GM23338 (cell line): ENCODE results near the gene IFITM10. TPM values are rescaled to one million over a fixed set of nuclear protein-coding genes. Genes with fewer than 3 reads are reported as not detected.

ENCODE experiments used
- ATAC-seq: fragments of 200-7000 bp; cut with Tn5 transposase; 3 replicates; pipeline ENCODE4 v1.9.1; 2020
- DNase-seq: peaks from one replicate; pipeline ENCODE4 v3.0.0-alpha.2; 2015; ENCODE audit warnings: low spot score
- H2AFZ ChIP-seq: fragments of 200-600 bp; sonication (generic); 2 replicates; pipeline ENCODE4 v1.8.0; 2016; ENCODE audit warnings: antibody characterized with exemption, mild to moderate bottlenecking, moderate library complexity
- H3F3A ChIP-seq: fragments of 200-600 bp; sonication (generic); replicated peaks from 2 replicates; pipeline ENCODE4 v1.8.0; 2017; ENCODE audit warnings: antibody characterized with exemption, mixed run types, low read depth
- H3K27ac ChIP-seq: fragments of 200-600 bp; sonication (generic); 2 replicates; pipeline ENCODE4 v1.6.1; 2016; ENCODE audit warnings: low read depth
- H3K27me3 ChIP-seq: fragments of 200-600 bp; sonication (generic); 2 replicates; pipeline ENCODE4 v1.8.0; 2016; ENCODE audit warnings: mild to moderate bottlenecking, mixed run types, moderate library complexity; ENCODE audit not compliant: insufficient read depth
- H3K36me3 ChIP-seq: fragments of 200-600 bp; sonication (generic); 2 replicates; pipeline ENCODE4 v1.8.0; 2016; ENCODE audit warnings: mild to moderate bottlenecking; ENCODE audit not compliant: insufficient read depth
- H3K4me1 ChIP-seq: fragments of 200-600 bp; sonication (generic); 2 replicates; pipeline ENCODE4 v1.8.0; 2016; ENCODE audit warnings: mild to moderate bottlenecking, moderate library complexity; ENCODE audit not compliant: insufficient read depth
- H3K4me2 ChIP-seq: fragments of 200-600 bp; sonication (generic); 2 replicates; pipeline ENCODE4 v1.7.1; 2017; ENCODE audit warnings: mixed run types
- H3K4me3 ChIP-seq: fragments of 200-600 bp; sonication (generic); 2 replicates; pipeline ENCODE4 v1.6.1; 2016; ENCODE audit warnings: mixed run types
- H3K79me2 ChIP-seq: fragments of 200-600 bp; sonication (generic); replicated peaks from 2 replicates; pipeline ENCODE4 v1.8.0; 2017; ENCODE audit warnings: mild to moderate bottlenecking; ENCODE audit not compliant: insufficient read depth
- H3K9me2 ChIP-seq: fragments of 200-600 bp; sonication (generic); 2 replicates; pipeline ENCODE4 v1.8.0; 2017; ENCODE audit not compliant: insufficient read depth
- H4K20me1 ChIP-seq: fragments of 200-600 bp; sonication (generic); replicated peaks from 2 replicates; pipeline ENCODE4 v1.8.0; 2017; ENCODE audit warnings: mild to moderate bottlenecking; ENCODE audit not compliant: insufficient read depth
- H3K27ac Mint-ChIP-seq: 2 replicates; pipeline ENCODE4 v1.8.0; 2020; ENCODE audit warnings: inconsistent platforms, mild to moderate bottlenecking, moderate library complexity, mixed read lengths
- H3K27me3 Mint-ChIP-seq: 3 replicates; pipeline ENCODE4 v1.8.0; 2022; ENCODE audit warnings: low read depth, mild to moderate bottlenecking, moderate library complexity, mixed read lengths, inconsistent platforms; ENCODE audit not compliant: insufficient read depth, poor library complexity
- H3K36me3 Mint-ChIP-seq: 3 replicates; pipeline ENCODE4 v1.8.0; 2021; ENCODE audit warnings: low read depth, mild to moderate bottlenecking, inconsistent platforms, moderate library complexity, mixed read lengths
- H3K4me1 Mint-ChIP-seq: 3 replicates; pipeline ENCODE4 v1.8.0; 2020; ENCODE audit warnings: mild to moderate bottlenecking, inconsistent platforms, mixed read lengths
- H3K4me3 Mint-ChIP-seq: 3 replicates; pipeline ENCODE4 v1.8.0; 2021; ENCODE audit warnings: moderate library complexity, mild to moderate bottlenecking, inconsistent platforms, mixed read lengths
- H3K9me3 Mint-ChIP-seq: 3 replicates; pipeline ENCODE4 v1.8.0; 2020; ENCODE audit warnings: moderate library complexity, mild to moderate bottlenecking, inconsistent platforms, mixed read lengths
- CREB1 ChIP-seq: fragments of 250-450 bp; sonication (Bioruptor Pico); IDR thresholded peaks from 2 replicates; pipeline ENCODE4 v1.5.0; 2020; ENCODE audit warnings: low read depth, mild to moderate bottlenecking, moderate library complexity
- EZH2 ChIP-seq: fragments of 200-600 bp; sonication (generic); IDR thresholded peaks from one replicate; pipeline ENCODE4 v1.8.0; 2017; ENCODE audit warnings: antibody characterized with exemption, mild to moderate bottlenecking, low read depth; ENCODE audit not compliant: unreplicated experiment
- EZH2phosphoT487 ChIP-seq: fragments of 200-600 bp; sonication (generic); IDR thresholded peaks from one replicate; pipeline ENCODE4 v1.8.1; 2018; ENCODE audit warnings: antibody characterized with exemption; ENCODE audit not compliant: unreplicated experiment
- JUNB ChIP-seq: IDR thresholded peaks from one replicate; pipeline ENCODE4 v1.6.1; 2016; ENCODE audit warnings: antibody characterized with exemption; ENCODE audit not compliant: unreplicated experiment
- NANOG ChIP-seq: IDR thresholded peaks from 2 replicates; pipeline ENCODE4 v1.6.1; 2016; ENCODE audit warnings: antibody characterized with exemption, borderline replicate concordance
- POLR2AphosphoS5 ChIP-seq: IDR thresholded peaks from 2 replicates; pipeline ENCODE4 v1.6.1; 2016; ENCODE audit warnings: antibody characterized with exemption, low read depth
- STAT1 ChIP-seq: IDR thresholded peaks from one replicate; pipeline ENCODE4 v1.6.1; 2016; ENCODE audit warnings: antibody characterized with exemption; ENCODE audit not compliant: unreplicated experiment
- ZNF114 ChIP-seq: fragments of 250-450 bp; sonication (Bioruptor Pico); IDR thresholded peaks from 2 replicates; pipeline ENCODE4 v1.5.0; 2020; ENCODE audit warnings: mild to moderate bottlenecking, moderate library complexity
- ZNF331 ChIP-seq: fragments of 250-450 bp; sonication (Bioruptor Pico); IDR thresholded peaks from 2 replicates; pipeline ENCODE4 v1.5.0; 2020; ENCODE audit warnings: low read depth, mild to moderate bottlenecking, moderate library complexity
- polyA plus RNA-seq: library from polyadenylated mRNA; unstranded; fragments of >200 nt; fragmentation: Nextera tagmentation; extraction: Ambion mirVana; gene quantifications from 2 replicates; pipeline ENCODE4 v1.2.1, GENCODE V29; 2016
- total RNA-seq: library from RNA; depleted of rRNA; stranded (reverse); fragments of >200 nt; shearing (Covaris generic); gene quantifications from 2 replicates; pipeline ENCODE4 v1.2.3, GENCODE V29; 2014
- TF ChIP-seq, protein P1 (sequence below): fragments of 250-450 bp; sonication (Bioruptor Pico); IDR thresholded peaks from 2 replicates; pipeline ENCODE4 v1.5.0; 2020; ENCODE audit warnings: mild to moderate bottlenecking, moderate library complexity
- TF ChIP-seq, protein P2 (sequence below): IDR thresholded peaks from 2 replicates; pipeline ENCODE4 v1.6.1; 2016; ENCODE audit warnings: antibody characterized with exemption
- TF ChIP-seq, protein P3 (sequence below): IDR thresholded peaks from one replicate; pipeline ENCODE4 v1.6.1; 2018; ENCODE audit warnings: antibody characterized with exemption; ENCODE audit not compliant: unreplicated experiment
- TF ChIP-seq, protein P4 (sequence below), 2 experiments: fragments of 200-600 bp in 1 of 2; sonication (generic) in 1 of 2; conservative IDR thresholded peaks; 2 replicates each; pipeline versions ENCODE4 v1.5.1 to v1.6.1; 2016 to 2017; ENCODE audit warnings: antibody characterized with exemption in 2 of 2, low read depth in 2 of 2, mild to moderate bottlenecking in 2 of 2, moderate library complexity in 1 of 2

IFITM10 gene
- total and polyA plus RNA-seq, 2 experiments from 2014 or later = 0.06 TPM; not detected in 1

DNA sequence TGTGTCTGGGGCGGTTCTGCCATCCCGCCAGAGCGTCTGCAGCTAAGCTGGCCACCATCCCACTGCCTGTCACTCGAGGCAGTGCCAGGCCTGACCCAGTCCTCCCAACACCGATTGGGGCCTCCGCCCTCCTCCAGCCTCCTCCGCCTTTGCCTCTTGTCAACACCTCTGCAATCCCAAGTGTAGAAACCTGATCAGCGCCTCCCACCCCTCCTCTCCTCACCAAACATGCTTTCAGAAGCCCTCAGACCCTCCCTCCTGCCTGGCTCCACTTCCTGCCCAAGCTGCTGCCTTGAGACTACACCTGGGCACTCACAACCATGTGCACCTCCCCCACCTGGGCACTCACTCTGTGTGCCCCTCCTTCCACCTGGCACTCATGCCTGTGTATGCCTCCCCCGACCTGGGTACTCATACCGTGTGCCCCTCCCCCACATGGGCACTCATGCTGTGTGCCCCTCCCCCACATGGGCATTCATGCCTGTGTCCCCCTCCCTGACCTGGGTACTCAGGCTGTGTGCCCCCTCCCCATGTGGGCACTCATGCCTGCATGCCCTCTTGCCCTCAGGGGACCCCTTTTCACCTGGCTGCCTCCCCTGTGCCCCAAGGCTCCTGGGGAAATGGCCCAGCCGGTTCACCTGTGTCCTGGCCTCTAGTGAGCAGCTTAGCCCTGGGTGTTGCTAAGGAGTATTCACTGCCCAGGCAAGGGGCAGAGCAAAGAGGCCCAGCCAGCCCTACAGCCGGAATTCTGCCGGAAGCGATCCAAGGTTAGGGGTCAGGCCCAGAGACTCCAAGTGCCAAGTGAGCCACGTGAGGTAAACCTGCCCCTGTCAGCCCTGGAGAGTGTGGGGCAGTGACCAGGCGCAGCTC is 5.5 kb upstream of the IFITM10 start:
- Mint-ChIP-seq H3K36me3 (peaks cover 12% of the 10 kb centered on the region; the same call in 2 of the 3 replicates), H3K27ac (peak overlapping the region; percentile 34; the same call in 1 of the 2 replicates), H3K4me3 (no peak overlapping the region), H3K4me1 (peaks cover 5% of the 10 kb centered on the region; the same call in 2 of the 3 replicates), H3K9me3 (no peaks in the 10 kb centered on the region), H3K27me3 (peaks cover 5% of the 10 kb centered on the region)
- Histone ChIP-seq H3K36me3 (no peaks in the 10 kb centered on the region), H3K27me3 (no peaks in the 10 kb centered on the region), H3K79me2 (no peaks in the 10 kb centered on the region), H3K4me3 (no peak overlapping the region), H3K4me1 (no peaks in the 10 kb centered on the region), H2AFZ (no peak overlapping the region), H3K4me2 (no peak overlapping the region), H4K20me1 (no peaks in the 10 kb centered on the region), H3K9me2 (no peaks in the 10 kb centered on the region), H3F3A (no peaks in the 10 kb centered on the region), H3K27ac (no peak overlapping the region)
- TF ChIP-seq, protein P1, sequence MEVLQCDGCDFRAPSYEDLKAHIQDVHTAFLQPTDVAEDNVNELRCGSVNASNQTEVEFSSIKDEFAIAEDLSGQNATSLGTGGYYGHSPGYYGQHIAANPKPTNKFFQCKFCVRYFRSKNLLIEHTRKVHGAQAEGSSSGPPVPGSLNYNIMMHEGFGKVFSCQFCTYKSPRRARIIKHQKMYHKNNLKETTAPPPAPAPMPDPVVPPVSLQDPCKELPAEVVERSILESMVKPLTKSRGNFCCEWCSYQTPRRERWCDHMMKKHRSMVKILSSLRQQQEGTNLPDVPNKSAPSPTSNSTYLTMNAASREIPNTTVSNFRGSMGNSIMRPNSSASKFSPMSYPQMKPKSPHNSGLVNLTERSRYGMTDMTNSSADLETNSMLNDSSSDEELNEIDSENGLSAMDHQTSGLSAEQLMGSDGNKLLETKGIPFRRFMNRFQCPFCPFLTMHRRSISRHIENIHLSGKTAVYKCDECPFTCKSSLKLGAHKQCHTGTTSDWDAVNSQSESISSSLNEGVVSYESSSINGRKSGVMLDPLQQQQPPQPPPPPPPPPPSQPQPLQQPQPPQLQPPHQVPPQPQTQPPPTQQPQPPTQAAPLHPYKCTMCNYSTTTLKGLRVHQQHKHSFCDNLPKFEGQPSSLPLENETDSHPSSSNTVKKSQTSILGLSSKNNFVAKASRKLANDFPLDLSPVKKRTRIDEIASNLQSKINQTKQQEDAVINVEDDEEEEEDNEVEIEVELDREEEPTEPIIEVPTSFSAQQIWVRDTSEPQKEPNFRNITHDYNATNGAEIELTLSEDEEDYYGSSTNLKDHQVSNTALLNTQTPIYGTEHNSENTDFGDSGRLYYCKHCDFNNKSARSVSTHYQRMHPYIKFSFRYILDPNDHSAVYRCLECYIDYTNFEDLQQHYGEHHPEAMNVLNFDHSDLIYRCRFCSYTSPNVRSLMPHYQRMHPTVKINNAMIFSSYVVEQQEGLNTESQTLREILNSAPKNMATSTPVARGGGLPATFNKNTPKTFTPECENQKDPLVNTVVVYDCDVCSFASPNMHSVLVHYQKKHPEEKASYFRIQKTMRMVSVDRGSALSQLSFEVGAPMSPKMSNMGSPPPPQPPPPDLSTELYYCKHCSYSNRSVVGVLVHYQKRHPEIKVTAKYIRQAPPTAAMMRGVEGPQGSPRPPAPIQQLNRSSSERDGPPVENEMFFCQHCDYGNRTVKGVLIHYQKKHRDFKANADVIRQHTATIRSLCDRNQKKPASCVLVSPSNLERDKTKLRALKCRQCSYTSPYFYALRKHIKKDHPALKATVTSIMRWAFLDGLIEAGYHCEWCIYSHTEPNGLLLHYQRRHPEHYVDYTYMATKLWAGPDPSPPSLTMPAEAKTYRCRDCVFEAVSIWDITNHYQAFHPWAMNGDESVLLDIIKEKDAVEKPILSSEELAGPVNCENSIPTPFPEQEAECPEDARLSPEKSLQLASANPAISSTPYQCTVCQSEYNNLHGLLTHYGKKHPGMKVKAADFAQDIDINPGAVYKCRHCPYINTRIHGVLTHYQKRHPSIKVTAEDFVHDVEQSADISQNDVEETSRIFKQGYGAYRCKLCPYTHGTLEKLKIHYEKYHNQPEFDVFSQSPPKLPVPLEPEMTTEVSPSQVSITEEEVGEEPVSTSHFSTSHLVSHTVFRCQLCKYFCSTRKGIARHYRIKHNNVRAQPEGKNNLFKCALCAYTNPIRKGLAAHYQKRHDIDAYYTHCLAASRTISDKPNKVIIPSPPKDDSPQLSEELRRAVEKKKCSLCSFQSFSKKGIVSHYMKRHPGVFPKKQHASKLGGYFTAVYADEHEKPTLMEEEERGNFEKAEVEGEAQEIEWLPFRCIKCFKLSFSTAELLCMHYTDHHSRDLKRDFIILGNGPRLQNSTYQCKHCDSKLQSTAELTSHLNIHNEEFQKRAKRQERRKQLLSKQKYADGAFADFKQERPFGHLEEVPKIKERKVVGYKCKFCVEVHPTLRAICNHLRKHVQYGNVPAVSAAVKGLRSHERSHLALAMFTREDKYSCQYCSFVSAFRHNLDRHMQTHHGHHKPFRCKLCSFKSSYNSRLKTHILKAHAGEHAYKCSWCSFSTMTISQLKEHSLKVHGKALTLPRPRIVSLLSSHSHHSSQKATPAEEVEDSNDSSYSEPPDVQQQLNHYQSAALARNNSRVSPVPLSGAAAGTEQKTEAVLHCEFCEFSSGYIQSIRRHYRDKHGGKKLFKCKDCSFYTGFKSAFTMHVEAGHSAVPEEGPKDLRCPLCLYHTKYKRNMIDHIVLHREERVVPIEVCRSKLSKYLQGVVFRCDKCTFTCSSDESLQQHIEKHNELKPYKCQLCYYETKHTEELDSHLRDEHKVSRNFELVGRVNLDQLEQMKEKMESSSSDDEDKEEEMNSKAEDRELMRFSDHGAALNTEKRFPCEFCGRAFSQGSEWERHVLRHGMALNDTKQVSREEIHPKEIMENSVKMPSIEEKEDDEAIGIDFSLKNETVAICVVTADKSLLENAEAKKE (CRISPR knock-in tag) = no peak
- TF ChIP-seq ZNF114 (CRISPR knock-in tag) (no peak), EZH2phosphoT487 (no peak), POLR2AphosphoS5 (no peak), CREB1 (CRISPR knock-in tag) (no peak), JUNB (no peak), EZH2 (no peak), ZNF331 (no peak), STAT1 (no peak), NANOG (no peak)
- TF ChIP-seq, protein P2, sequence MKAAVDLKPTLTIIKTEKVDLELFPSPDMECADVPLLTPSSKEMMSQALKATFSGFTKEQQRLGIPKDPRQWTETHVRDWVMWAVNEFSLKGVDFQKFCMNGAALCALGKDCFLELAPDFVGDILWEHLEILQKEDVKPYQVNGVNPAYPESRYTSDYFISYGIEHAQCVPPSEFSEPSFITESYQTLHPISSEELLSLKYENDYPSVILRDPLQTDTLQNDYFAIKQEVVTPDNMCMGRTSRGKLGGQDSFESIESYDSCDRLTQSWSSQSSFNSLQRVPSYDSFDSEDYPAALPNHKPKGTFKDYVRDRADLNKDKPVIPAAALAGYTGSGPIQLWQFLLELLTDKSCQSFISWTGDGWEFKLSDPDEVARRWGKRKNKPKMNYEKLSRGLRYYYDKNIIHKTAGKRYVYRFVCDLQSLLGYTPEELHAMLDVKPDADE = no peak
- TF ChIP-seq, protein P3, sequence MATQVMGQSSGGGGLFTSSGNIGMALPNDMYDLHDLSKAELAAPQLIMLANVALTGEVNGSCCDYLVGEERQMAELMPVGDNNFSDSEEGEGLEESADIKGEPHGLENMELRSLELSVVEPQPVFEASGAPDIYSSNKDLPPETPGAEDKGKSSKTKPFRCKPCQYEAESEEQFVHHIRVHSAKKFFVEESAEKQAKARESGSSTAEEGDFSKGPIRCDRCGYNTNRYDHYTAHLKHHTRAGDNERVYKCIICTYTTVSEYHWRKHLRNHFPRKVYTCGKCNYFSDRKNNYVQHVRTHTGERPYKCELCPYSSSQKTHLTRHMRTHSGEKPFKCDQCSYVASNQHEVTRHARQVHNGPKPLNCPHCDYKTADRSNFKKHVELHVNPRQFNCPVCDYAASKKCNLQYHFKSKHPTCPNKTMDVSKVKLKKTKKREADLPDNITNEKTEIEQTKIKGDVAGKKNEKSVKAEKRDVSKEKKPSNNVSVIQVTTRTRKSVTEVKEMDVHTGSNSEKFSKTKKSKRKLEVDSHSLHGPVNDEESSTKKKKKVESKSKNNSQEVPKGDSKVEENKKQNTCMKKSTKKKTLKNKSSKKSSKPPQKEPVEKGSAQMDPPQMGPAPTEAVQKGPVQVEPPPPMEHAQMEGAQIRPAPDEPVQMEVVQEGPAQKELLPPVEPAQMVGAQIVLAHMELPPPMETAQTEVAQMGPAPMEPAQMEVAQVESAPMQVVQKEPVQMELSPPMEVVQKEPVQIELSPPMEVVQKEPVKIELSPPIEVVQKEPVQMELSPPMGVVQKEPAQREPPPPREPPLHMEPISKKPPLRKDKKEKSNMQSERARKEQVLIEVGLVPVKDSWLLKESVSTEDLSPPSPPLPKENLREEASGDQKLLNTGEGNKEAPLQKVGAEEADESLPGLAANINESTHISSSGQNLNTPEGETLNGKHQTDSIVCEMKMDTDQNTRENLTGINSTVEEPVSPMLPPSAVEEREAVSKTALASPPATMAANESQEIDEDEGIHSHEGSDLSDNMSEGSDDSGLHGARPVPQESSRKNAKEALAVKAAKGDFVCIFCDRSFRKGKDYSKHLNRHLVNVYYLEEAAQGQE = no peak
- TF ChIP-seq, protein P4, sequence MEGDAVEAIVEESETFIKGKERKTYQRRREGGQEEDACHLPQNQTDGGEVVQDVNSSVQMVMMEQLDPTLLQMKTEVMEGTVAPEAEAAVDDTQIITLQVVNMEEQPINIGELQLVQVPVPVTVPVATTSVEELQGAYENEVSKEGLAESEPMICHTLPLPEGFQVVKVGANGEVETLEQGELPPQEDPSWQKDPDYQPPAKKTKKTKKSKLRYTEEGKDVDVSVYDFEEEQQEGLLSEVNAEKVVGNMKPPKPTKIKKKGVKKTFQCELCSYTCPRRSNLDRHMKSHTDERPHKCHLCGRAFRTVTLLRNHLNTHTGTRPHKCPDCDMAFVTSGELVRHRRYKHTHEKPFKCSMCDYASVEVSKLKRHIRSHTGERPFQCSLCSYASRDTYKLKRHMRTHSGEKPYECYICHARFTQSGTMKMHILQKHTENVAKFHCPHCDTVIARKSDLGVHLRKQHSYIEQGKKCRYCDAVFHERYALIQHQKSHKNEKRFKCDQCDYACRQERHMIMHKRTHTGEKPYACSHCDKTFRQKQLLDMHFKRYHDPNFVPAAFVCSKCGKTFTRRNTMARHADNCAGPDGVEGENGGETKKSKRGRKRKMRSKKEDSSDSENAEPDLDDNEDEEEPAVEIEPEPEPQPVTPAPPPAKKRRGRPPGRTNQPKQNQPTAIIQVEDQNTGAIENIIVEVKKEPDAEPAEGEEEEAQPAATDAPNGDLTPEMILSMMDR (conservative IDR thresholded peaks at IDR 0.05; ENCODE audit: low read depth in 2 of 2) = no peak
- DNase-seq (no peak), ATAC-seq (no peak)
